ENCODE data around the gene TAMM41. TPM values are rescaled to one million over a fixed set of nuclear protein-coding genes. Genes with fewer than 3 reads are reported as not detected.

The TAMM41 gene
- total RNA-seq, 4 donors from 2014 or later, result 7.0 to 17.5 (median 9.5) TPM

DNA sequence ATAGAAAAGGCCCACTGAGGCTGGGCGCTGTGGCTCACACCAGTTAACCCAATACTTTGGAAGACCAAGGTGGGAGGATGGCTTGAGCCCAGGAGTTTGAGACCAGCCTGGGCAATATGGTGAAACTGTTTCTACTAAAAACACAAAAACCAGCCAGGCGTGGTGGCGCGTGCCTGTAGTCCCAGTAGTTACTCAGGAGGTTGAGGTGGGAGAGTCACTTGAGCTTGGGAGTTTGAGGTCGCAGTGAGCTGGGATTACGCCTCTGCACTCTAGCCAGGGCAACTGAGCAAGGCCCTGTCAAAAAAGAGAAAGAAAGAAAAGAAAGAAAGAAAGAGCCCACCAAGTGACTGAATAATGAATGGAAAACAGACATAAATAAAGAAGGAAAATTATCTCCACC is 32.0 kb downstream of the TAMM41 start:
- Histone ChIP-seq H3K27ac (no peak overlapping the region), H3K9me3 (no peaks in the 10 kb centered on the region), H3K36me3 (peaks cover 0 to 67% (median 0%) of the 10 kb centered on the region in 3 donors), H3K4me3 (no peak overlapping the region), H3K27me3 (no peaks in the 10 kb centered on the region), H3K4me1 (peaks cover 0 to 25% (median 14%) of the 10 kb centered on the region in 3 donors)
- 96 to 100% methylated on average over 6 of the region's 6 CpGs for WGBS, 2 donors
- intact Hi-C loops (cut with DNase I), result no loop called here
- DNase-seq, result no peak
- TF ChIP-seq POLR2A (IDR thresholded peaks at IDR 0.05) (no peak), CTCF (IDR thresholded peaks at IDR 0.05) (no peak)

DNA sequence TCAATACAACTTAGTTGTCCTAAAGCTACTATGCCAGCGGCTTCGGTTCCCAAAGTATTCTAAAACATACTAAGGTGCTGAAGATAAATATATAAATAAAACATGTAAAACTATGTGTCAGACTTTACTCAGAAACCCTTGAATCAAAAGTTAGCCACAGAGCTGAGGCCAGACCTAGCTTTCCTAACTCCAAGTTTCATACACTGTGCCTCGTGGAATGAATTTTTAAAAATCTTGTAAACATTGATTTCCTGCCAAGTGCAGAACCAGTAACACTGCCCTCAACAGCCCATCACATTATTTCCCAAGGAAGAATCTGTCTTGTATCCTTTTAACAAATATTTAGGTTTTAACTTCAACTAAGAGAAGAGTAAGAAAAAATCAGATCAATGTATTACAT is 36.4 kb downstream of the TAMM41 start:
- Histone ChIP-seq H3K27ac (peak overlapping the region in 2 of 4 donors; percentile 26 to 34), H3K4me3 (no peak overlapping the region), H3K36me3 (peaks cover 0 to 80% (median 0%) of the 10 kb centered on the region in 3 donors), H3K4me1 (peaks cover 0 to 17% (median 0%) of the 10 kb centered on the region in 3 donors), H3K9me3 (no peaks in the 10 kb centered on the region), H3K27me3 (no peaks in the 10 kb centered on the region)
- intact Hi-C loops (cut with DNase I), result no loop called here
- no peak for DNase-seq
- 68 to 79% methylated on average over 3 of the region's 3 CpGs for WGBS, 2 donors
- TF ChIP-seq CTCF (IDR thresholded peaks at IDR 0.05) (no peak), POLR2A (IDR thresholded peaks at IDR 0.05) (no peak)

GRCh38 chr3:11808231-11808630 is 38.5 kb downstream of the TAMM41 start:
- Histone ChIP-seq H3K4me3 (no peak overlapping the region), H3K27ac (peak overlapping the region in 1 of 4 donors; percentile 18), H3K4me1 (peaks cover 0 to 32% (median 0%) of the 10 kb centered on the region in 3 donors), H3K9me3 (no peaks in the 10 kb centered on the region), H3K27me3 (no peaks in the 10 kb centered on the region), H3K36me3 (peaks cover 0 to 71% (median 0%) of the 10 kb centered on the region in 3 donors)
- intact Hi-C loops (cut with DNase I), result loop anchor here (10.0 kb wide), 1 partner anchor 433 kb away; no protein-coding TSS in a partner anchor
- no peak for DNase-seq
- 50 to 51% methylated on average over 6 to 9 of the region's 9 CpGs for WGBS, 2 donors
- no peak for TF ChIP-seq CTCF (IDR thresholded peaks at IDR 0.05)
- TF ChIP-seq POLR2A (IDR thresholded peaks at IDR 0.05), result no peak

- no peak for DNase-seq
- 71 to 81% methylated on average over 5 of the region's 5 CpGs for WGBS, 2 donors
- no peaks in the 10 kb centered on the region for H3K27me3 ChIP-seq
- no peaks in the 10 kb centered on the region for H3K9me3 ChIP-seq
- H3K27ac ChIP-seq, result peak overlapping the region in 2 of 4 donors; percentile 18 to 19
- intact Hi-C loops (cut with DNase I), result loop anchor here (10.0 kb wide), 1 partner anchor 433 kb away; no protein-coding TSS in a partner anchor
- H3K36me3 ChIP-seq, result peaks cover 0 to 71% (median 4%) of the 10 kb centered on the region in 3 donors
- H3K4me3 ChIP-seq, result no peak overlapping the region
- TF ChIP-seq POLR2A (IDR thresholded peaks at IDR 0.05) (no peak), CTCF (IDR thresholded peaks at IDR 0.05) (no peak)
- peaks cover 0 to 32% (median 0%) of the 10 kb centered on the region in 3 donors for H3K4me1 ChIP-seq
These were observed 39.0 kb downstream of the TAMM41 start for GRCh38 chr3:11807686-11808085.

- intact Hi-C loops (cut with DNase I), result loop anchor here (10.0 kb wide), 1 partner anchor 431 kb away; no protein-coding TSS in a partner anchor
- 90 to 97% methylated on average over 7 of the region's 7 CpGs for WGBS, 2 donors
- Histone ChIP-seq H3K27me3 (no peaks in the 10 kb centered on the region), H3K4me3 (no peak overlapping the region), H3K9me3 (no peaks in the 10 kb centered on the region), H3K36me3 (peaks cover 0 to 78% (median 4%) of the 10 kb centered on the region in 3 donors), H3K27ac (peak overlapping the region in 1 of 4 donors; percentile 59), H3K4me1 (peaks cover 0 to 32% (median 0%) of the 10 kb centered on the region in 3 donors)
- no peak for DNase-seq
- TF ChIP-seq CTCF (IDR thresholded peaks at IDR 0.05) (no peak), POLR2A (IDR thresholded peaks at IDR 0.05) (no peak)
These were observed 41.0 kb downstream of the TAMM41 start for GRCh38 chr3:11805716-11806115.

Data from esophagus squamous epithelium (tissue), 5 donors.